B cell (primary cell): Measurements from ENCODE around the gene PTCRA.
"Not testable (repeated sequence)": the region's sequence is repeated elsewhere in the genome, so short reads cannot be mapped to it uniquely, and the experiment has no call there.

ENCODE experiments used
- EZH2 ChIP-seq: IDR thresholded peaks from 2 replicates; pipeline ENCODE4 v1.6.1; 2012; ENCODE audit warnings: borderline replicate concordance, low read depth, mild to moderate bottlenecking, moderate library complexity, low read length; ENCODE audit not compliant: insufficient read depth, poor library complexity, severe bottlenecking
- TF ChIP-seq, protein P1 (sequence below): fragments of 200-600 bp; IDR thresholded peaks from one replicate; pipeline ENCODE4 v1.8.0; 2022; ENCODE audit warnings: antibody characterized with exemption, mild to moderate bottlenecking

DNA sequence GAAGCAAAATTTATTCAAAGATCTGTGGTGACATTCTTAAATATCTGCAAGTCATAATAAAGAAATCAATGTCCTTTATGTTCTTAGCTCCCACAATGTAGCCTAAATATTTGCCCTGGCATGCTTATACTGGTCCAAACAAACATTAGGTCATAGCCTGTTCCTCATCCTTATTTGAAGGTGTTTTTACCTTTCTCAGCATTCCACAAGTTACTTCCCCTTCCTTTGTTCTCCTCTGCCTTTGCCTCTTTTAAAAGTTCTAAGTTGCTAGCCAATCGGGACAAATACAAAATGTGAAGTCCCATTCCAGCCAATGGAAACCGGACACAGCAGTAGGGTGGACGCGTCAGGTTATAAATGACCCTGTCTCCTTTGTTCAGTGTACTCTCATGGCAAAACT is 38.6 kb downstream of the PTCRA start:
- TF ChIP-seq, protein P1, sequence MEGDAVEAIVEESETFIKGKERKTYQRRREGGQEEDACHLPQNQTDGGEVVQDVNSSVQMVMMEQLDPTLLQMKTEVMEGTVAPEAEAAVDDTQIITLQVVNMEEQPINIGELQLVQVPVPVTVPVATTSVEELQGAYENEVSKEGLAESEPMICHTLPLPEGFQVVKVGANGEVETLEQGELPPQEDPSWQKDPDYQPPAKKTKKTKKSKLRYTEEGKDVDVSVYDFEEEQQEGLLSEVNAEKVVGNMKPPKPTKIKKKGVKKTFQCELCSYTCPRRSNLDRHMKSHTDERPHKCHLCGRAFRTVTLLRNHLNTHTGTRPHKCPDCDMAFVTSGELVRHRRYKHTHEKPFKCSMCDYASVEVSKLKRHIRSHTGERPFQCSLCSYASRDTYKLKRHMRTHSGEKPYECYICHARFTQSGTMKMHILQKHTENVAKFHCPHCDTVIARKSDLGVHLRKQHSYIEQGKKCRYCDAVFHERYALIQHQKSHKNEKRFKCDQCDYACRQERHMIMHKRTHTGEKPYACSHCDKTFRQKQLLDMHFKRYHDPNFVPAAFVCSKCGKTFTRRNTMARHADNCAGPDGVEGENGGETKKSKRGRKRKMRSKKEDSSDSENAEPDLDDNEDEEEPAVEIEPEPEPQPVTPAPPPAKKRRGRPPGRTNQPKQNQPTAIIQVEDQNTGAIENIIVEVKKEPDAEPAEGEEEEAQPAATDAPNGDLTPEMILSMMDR, result not testable (repeated sequence)
- not testable (repeated sequence) for TF ChIP-seq EZH2
